HS-5 (cell line): Measurements from ENCODE around the gene SCTR.

Experiments used
- DNase-seq: peaks from one replicate; pipeline ENCODE4 v3.0.0-alpha.2; 2012; ENCODE audit warnings: low read depth

SCTR gene

GRCh38 chr2:119474371-119475224 is 49.7 kb downstream of the SCTR start:
- DNase-seq: no peak

- no peak for DNase-seq
Measured at GRCh38 chr2:119473621-119474370, 50.5 kb downstream of the SCTR start.

GRCh38 chr2:119472749-119473148 is 51.5 kb downstream of the SCTR start:
- no peak for DNase-seq

- no peak for DNase-seq
Measured at GRCh38 chr2:119469661-119470297, 54.5 kb downstream of the SCTR start.

GRCh38 chr2:119469131-119469530 is 55.2 kb downstream of the SCTR start:
- DNase-seq: no peak

GRCh38 chr2:119468154-119468955 is 55.9 kb downstream of the SCTR start:
- no peak for DNase-seq

- no peak for DNase-seq
Measured at GRCh38 chr2:119466373-119466772, 57.9 kb downstream of the SCTR start.

GRCh38 chr2:119465687-119466086 is 58.6 kb downstream of the SCTR start:
- DNase-seq: no peak

- no peak for DNase-seq
Measured at GRCh38 chr2:119464981-119465380, 59.3 kb downstream of the SCTR start.

DNA sequence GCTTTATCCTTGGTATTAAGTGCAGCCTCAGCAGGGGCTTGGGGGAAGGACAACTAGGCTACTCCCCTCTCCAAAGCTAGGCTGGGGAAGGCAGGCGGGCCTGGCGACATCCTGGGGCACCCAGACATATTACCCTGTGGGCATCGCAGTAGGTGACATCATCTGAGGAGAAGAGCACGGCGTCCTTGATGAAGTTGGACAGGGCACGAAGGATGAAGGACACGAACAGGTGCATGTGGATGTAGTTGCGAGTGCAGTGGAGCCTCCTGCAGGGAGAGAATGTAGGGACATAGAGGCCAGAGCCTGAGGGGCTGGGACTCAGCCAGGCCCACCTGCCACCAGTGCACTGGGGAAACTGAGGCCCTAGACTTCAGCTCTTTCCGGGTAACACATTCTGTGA is 60.3 kb downstream of the SCTR start:
- no peak for DNase-seq

- DNase-seq: no peak
Measured at GRCh38 chr2:119463136-119463535, 61.1 kb downstream of the SCTR start.

GRCh38 chr2:119462574-119462973 is 61.7 kb downstream of the SCTR start:
- DNase-seq: no peak

DNA sequence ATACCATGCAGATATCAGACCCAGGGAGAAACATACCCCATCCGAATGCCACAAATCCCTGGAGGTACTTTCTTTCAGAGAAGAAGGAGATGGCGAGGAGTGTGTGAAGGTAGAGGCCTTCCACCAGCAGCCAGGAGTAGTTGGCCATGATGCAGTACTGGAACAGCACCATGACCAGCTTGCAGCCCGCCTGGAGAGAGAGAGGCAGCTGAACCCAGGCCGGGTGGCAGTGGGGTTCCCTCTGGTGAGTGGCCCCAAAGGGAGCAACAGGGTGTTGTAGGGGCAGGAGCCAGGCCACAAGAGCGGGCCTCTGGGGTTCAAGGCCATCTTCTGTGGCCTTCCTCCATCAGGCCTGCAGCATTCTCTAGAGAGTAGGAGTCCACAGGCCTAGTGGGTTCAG is 62.5 kb downstream of the SCTR start:
- DNase-seq: no peak

DNA sequence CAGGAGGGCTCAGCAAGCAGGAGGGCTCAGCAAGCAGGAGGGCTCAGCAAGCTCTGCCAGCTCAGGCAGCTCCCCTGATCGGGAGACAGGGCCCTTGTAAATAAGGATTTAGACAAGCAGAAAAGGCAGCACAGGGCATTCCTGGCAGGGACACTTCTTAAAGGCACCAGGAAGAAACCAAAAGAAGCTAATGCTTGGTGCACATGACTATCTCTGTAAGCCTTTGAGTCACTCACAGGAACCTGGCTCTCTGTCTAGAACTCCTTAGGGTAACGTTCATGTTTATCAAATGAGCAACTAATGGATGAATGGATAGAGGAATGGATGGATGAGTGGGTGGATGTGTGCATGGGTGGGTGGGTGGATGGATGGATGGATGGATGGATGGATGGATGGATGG is 64.2 kb downstream of the SCTR start:
- no peak for DNase-seq

DNA sequence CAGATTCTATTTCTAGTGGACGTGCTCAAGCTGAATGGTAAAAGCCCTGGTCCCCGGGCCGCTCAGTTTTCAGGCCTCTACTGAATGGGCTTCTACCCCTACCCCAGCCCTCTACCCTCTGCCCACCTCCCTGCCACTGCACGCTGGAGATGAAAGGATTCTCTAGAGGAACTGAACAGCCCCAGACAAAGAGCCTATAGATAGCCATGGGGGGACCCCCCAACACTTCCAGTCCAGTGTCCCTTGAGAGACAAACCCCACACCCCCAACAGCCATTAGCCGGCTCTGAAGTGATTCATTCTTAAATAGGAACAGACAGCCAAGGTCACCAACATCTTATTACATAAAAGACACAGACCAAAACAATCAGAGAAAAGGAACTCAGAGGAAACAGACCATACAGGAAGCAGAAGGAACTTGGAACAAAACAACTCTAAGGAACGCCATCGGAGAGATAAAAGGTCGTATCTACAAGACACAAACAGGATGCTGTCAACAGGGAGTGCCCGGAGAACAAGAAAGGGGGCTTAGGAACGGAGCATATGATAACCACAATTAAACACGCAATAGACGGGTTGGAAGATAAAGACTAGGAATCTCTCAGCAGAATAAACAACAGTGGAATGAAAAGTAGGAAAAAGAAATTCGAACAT is 69.1 kb downstream of the SCTR start:
- no peak for DNase-seq

DNA sequence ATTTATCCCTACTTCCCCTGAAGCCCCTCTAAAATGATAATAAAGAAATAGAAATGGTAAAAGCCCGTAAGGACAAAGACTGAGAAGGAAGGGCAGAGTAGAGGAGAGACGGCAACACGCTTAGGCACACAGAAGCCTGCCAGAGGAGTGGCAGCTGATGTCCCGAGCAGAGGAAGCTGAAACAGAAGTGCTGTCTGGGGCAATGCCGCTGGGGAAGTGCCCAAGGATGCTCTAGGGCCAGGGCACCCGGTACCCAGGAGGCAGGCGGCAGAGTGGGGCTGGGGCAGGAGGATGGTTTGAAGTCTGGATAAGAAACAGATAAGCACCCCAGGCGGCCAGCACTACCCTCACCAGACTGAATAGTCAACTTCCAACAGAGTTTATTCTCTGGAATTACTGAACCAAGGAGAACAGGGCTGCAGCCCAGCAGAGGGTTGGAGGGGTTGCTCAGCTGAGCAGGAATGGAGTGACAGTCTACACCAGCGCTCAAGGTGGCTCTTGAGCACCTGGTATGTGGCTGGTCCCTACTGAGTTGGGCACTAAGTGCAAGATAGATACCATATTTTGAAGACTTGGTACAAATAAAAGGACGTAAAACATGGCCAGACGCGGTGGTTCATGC is 70.2 kb downstream of the SCTR start:
- no peak for DNase-seq

GRCh38 chr2:119451336-119452050 is 72.8 kb downstream of the SCTR start:
- DNase-seq: no peak

GRCh38 chr2:119449521-119449920 is 74.8 kb downstream of the SCTR start:
- DNase-seq: no peak

DNA sequence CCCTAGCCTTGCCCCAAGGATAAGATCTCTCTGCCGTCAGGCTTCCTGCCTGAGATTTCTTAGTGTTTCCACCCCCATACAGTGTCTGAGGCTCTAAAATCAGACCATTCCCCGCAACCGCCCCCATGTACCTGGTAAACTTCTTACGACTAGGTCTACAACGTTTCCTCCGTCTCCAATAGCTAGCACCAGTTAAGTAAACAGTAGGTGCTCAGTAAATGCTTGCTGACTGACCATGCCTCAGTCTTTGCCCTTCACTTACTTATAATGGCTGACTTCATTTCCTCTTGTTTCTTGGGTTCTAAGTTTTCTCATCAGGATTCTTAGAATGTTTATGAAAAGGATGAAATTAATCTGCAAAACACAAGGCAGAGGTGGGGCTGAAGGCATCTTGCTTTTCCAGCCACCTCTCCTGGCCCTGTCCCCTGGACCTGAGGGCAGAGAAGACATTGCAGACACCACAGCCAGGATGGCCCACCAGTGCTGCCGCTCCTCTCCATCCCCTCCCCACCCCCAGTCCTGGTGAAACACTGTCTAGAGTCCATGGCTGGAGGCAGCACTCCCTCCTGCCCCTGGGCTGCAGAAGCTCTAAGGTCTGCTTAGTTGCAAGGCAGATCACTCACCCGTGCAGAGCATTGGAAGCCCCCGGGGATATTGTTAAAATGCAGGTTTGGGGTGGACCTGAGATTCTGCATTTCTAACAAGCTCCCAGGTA is 75.7 kb downstream of the SCTR start:
- no peak for DNase-seq

DNA sequence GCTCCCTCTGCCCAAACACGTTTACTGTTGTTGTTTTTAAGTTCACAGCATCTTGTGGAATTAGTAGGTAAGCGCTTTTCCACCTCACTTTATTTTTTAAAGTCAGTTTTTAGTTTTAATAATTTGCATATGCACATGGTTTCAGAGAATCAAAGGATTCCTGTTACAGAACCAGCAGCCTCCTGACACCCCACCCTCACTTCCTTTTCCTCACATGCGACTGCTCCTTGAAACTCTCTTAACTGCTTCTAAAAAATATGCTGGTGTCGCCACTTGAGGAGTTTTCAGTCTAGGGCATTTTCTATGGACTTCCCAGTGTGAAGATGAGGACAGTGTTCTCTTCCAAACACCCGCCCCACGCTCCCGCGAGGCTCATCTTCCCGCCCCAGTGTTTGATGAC is 78.2 kb downstream of the SCTR start:
- DNase-seq: no peak
